ENCODE data around the gene RASGRP1. TPM values are rescaled to one million over a fixed set of nuclear protein-coding genes. Genes with fewer than 3 reads are reported as not detected.

The RASGRP1 gene
- total and polyA plus RNA-seq, 12 donors = 0.13 to 2.8 (median 0.49) TPM

GRCh38 chr15:38536201-38536676 is 28.4 kb downstream of the RASGRP1 start:
- Histone ChIP-seq H3K4me1 (replicated peaks in 1 of 2) (peaks cover 10 to 11% of the 10 kb centered on the region in 2 donors), H3K4me3 (no peak overlapping the region), H3K36me3 (replicated peaks in 1 of 2) (no peaks in the 10 kb centered on the region), H3K9me3 (replicated peaks in 1 of 3) (no peaks in the 10 kb centered on the region), H3K27me3 (no peaks in the 10 kb centered on the region), H3K27ac (peak overlapping the region in 2 of 5 donors; percentile 32 to 47)
- 25 to 34% (median 30%) methylated on average over 3 of the region's 3 CpGs for WGBS, 4 donors
- DNase-seq = peak; percentile 68 to 94 (median 85)
- intact Hi-C loops (cut with DNase I) = no loop called here
- TF ChIP-seq POLR2A (IDR thresholded peaks at IDR 0.05) (no peak), CTCF (IDR thresholded peaks at IDR 0.05) (no peak)

GRCh38 chr15:38535491-38536200 is 29.0 kb downstream of the RASGRP1 start:
- H3K27me3 ChIP-seq = no peaks in the 10 kb centered on the region
- H3K4me3 ChIP-seq = no peak overlapping the region
- TF ChIP-seq CTCF (IDR thresholded peaks at IDR 0.05) (no peak), POLR2A (IDR thresholded peaks at IDR 0.05) (no peak)
- no peaks in the 10 kb centered on the region for H3K9me3 ChIP-seq (replicated peaks in 1 of 3)
- intact Hi-C loops (cut with DNase I) = no loop called here
- DNase-seq = no peak
- H3K36me3 ChIP-seq (replicated peaks in 1 of 2) = no peaks in the 10 kb centered on the region
- peak overlapping the region in 2 of 5 donors; percentile 13 to 47 for H3K27ac ChIP-seq
- H3K4me1 ChIP-seq (replicated peaks in 1 of 2) = peaks cover 10 to 11% of the 10 kb centered on the region in 2 donors
- WGBS, 4 donors = 73 to 82% (median 80%) methylated on average over 8 of the region's 8 CpGs

GRCh38 chr15:38534691-38535090 is 29.9 kb downstream of the RASGRP1 start:
- Histone ChIP-seq H3K36me3 (replicated peaks in 1 of 2) (no peaks in the 10 kb centered on the region), H3K27ac (no peak overlapping the region), H3K4me1 (replicated peaks in 1 of 2) (peaks cover 10 to 11% of the 10 kb centered on the region in 2 donors), H3K4me3 (no peak overlapping the region), H3K27me3 (no peaks in the 10 kb centered on the region), H3K9me3 (replicated peaks in 1 of 3) (no peaks in the 10 kb centered on the region)
- no peak for DNase-seq
- TF ChIP-seq POLR2A (IDR thresholded peaks at IDR 0.05) (no peak), CTCF (IDR thresholded peaks at IDR 0.05) (no peak)
- intact Hi-C loops (cut with DNase I) = no loop called here
- 80 to 89% (median 87%) methylated on average over 3 of the region's 3 CpGs for WGBS, 4 donors

- Histone ChIP-seq H3K4me1 (replicated peaks in 1 of 2) (peaks cover 10 to 11% of the 10 kb centered on the region in 2 donors), H3K9me3 (replicated peaks in 1 of 3) (no peaks in the 10 kb centered on the region), H3K36me3 (replicated peaks in 1 of 2) (no peaks in the 10 kb centered on the region), H3K27ac (no peak overlapping the region), H3K27me3 (no peaks in the 10 kb centered on the region), H3K4me3 (no peak overlapping the region)
- no peak for DNase-seq
- intact Hi-C loops (cut with DNase I) = no loop called here
- no peak for TF ChIP-seq CTCF (IDR thresholded peaks at IDR 0.05)
- no peak for TF ChIP-seq POLR2A (IDR thresholded peaks at IDR 0.05)
These were observed 30.7 kb downstream of the RASGRP1 start for GRCh38 chr15:38533926-38534325.
